K562 (cell line): ENCODE results near the gene CHCT1. TPM values are rescaled to one million over a fixed set of nuclear protein-coding genes. Genes with fewer than 3 reads are reported as not detected.

ENCODE experiments used
- ARID3B ChIP-seq: fragments of 250-450 bp; sonication (Bioruptor Pico); IDR thresholded peaks from 2 replicates; pipeline ENCODE4 v1.4.0; 2020; ENCODE audit warnings: borderline replicate concordance
- FOXJ3 ChIP-seq: sonication (generic); formaldehyde crosslinking; IDR thresholded peaks from 2 replicates; pipeline ENCODE4 v1.4.0; 2020; ENCODE audit warnings: mild to moderate bottlenecking, missing genetic modification reagents
- POLR2A ChIP-seq: fragments of 450-650 bp; conservative IDR thresholded peaks from 2 replicates; pipeline ENCODE4 v1.6.1; 2016
- PTTG1 ChIP-seq: fragments of 450-650 bp; IDR thresholded peaks from 2 replicates; pipeline ENCODE4 v1.6.1; 2016; ENCODE audit warnings: low read depth, mild to moderate bottlenecking, missing genetic modification characterization, missing compliant biosample characterization
- SNRNP70 ChIP-seq: fragments of 200-400 bp; formaldehyde crosslinking; optimal IDR thresholded peaks from 2 replicates; pipeline ENCODE3; 2017; ENCODE audit warnings: low read depth, low read length
- STAT6 ChIP-seq: sonication (generic); formaldehyde crosslinking; IDR thresholded peaks from 2 replicates; pipeline ENCODE4 v1.8.1; 2023; ENCODE audit warnings: mild to moderate bottlenecking, missing genetic modification reagents
- U2AF2 ChIP-seq: fragments of 200-400 bp; formaldehyde crosslinking; optimal IDR thresholded peaks from 2 replicates; pipeline ENCODE3; 2017; ENCODE audit warnings: low read depth, mild to moderate bottlenecking, low read length
- ZNF146 ChIP-seq: IDR thresholded peaks from one replicate; pipeline ENCODE4 v1.6.1; 2018; ENCODE audit warnings: missing compliant biosample characterization; ENCODE audit not compliant: unreplicated experiment
- ZNF583 ChIP-seq: fragments of 250-450 bp; sonication (Bioruptor Pico); IDR thresholded peaks from 2 replicates; pipeline ENCODE4 v1.4.0; 2020
- ZNF699 ChIP-seq: fragments of 250-450 bp; sonication (Bioruptor Pico); IDR thresholded peaks from 2 replicates; pipeline ENCODE4 v1.8.0; 2021; ENCODE audit warnings: mild to moderate bottlenecking, moderate library complexity; ENCODE audit not compliant: insufficient replicate concordance
- ZNF740 ChIP-seq, 3 experiments: fragments of 200-800 bp in 1 of 3; sonication (Bioruptor generic) in 1 of 3; sonication (generic) in 1 of 3; formaldehyde crosslinking in 1 of 3; IDR thresholded peaks; 2 replicates each; pipeline versions ENCODE4 v1.6.1 to v1.8.0; 2016 to 2022; ENCODE audit warnings: mild to moderate bottlenecking in 2 of 3, missing compliant biosample characterization in 2 of 3, missing genetic modification characterization in 2 of 3, missing genetic modification reagents in 1 of 3
- polyA plus RNA-seq, 8 experiments: library from polyadenylated mRNA; depleted of rRNA in 4 of 8; stranded (reverse) in 5 of 8; unstranded in 3 of 8; fragments of >200 nt; fragmentation: Nextera tagmentation in 2 of 8; fragmentation: Illumina TruSeq in 1 of 8; extraction: Ambion mirVana in 2 of 8; extraction: Trizol in 1 of 8; gene quantifications; 2 replicates each; pipeline versions ENCODE4 v1.2.1 to v1.2.3, GENCODE V29; 2011 to 2014; ENCODE audit warnings: inconsistent platforms in 1 of 8, missing spikeins in 1 of 8
- total RNA-seq, 7 experiments: library from RNA; depleted of rRNA in 6 of 7; stranded (reverse); fragments of >200 nt in 6 of 7; fragmentation: Illumina TruSeq in 2 of 7; extraction: Trizol in 2 of 7; gene quantifications; 2 replicates each; pipeline versions ENCODE4 v1.2.1 to v1.2.3, GENCODE V29; 2011 to 2021; ENCODE audit warnings: low replicate concordance in 1 of 7
- TF ChIP-seq, protein P1 (sequence below): fragments of 450-650 bp; IDR thresholded peaks from 2 replicates; pipeline ENCODE4 v1.6.1; 2014; ENCODE audit warnings: low read depth, mild to moderate bottlenecking, moderate library complexity, borderline replicate concordance
- TF ChIP-seq, protein P2 (sequence below): sonication (generic); formaldehyde crosslinking; IDR thresholded peaks from 2 replicates; pipeline ENCODE4 v1.9.0; 2022; ENCODE audit warnings: mild to moderate bottlenecking, missing genetic modification reagents
- TF ChIP-seq, protein P3 (sequence below): fragments of 450-650 bp; IDR thresholded peaks from 2 replicates; pipeline ENCODE4 v1.6.1; 2016; ENCODE audit warnings: missing biosample characterization, missing genetic modification characterization
- TF ChIP-seq, protein P4 (sequence below): sonication (generic); formaldehyde crosslinking; IDR thresholded peaks from 2 replicates; pipeline ENCODE4 v1.9.0; 2022; ENCODE audit warnings: mild to moderate bottlenecking, missing genetic modification reagents

CHCT1 gene
- total and polyA plus RNA-seq, 9 of the 15 experiments (the other 6 are each of a cell fraction or from before 2014, with no cell fraction given), result not detected

DNA sequence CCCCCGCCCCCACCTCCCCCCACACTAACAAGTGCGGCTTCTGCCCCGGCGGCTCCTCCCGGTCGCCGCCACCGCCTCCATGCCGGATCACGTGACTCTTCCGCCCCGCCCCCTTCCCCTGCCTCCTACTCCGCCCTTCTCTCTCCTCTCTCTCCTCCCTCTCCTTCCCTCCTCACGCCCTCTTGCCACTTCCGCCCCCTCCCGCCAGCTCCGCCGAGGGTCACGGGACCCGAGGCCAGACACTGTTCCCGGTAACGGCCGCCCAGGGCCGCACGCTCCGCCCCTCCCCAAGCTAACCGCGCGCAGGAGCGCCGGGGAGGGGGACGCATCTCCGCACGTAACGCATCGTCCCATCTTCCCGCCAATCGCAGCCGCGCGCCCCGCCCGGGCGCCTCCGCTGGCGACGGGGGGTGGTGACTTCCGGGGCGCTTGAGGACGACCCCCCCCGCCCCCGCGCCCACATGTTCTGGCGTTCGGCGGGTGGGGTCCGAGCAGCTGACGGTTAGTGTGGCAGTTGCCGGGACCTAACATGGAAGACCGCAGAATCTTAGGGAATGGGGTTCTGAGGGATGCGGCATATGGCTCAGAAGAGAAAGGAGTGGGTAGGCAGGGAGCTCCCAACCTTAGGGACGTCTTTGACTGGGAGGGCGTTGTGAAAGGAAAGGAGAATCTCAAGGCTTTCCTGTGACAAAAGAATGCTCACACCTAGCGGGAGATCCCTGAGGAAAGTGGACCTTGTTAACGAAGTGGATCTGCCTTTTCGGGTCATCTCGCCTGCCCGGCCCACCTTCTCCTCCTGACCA is 30.0 kb upstream of the CHCT1 start, which contains the start of gene USP32 (continued):
- TF ChIP-seq, protein P1, sequence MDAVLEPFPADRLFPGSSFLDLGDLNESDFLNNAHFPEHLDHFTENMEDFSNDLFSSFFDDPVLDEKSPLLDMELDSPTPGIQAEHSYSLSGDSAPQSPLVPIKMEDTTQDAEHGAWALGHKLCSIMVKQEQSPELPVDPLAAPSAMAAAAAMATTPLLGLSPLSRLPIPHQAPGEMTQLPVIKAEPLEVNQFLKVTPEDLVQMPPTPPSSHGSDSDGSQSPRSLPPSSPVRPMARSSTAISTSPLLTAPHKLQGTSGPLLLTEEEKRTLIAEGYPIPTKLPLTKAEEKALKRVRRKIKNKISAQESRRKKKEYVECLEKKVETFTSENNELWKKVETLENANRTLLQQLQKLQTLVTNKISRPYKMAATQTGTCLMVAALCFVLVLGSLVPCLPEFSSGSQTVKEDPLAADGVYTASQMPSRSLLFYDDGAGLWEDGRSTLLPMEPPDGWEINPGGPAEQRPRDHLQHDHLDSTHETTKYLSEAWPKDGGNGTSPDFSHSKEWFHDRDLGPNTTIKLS, result peak; percentile 61; the same call in 1 of the 2 replicates
- TF ChIP-seq, protein P2, sequence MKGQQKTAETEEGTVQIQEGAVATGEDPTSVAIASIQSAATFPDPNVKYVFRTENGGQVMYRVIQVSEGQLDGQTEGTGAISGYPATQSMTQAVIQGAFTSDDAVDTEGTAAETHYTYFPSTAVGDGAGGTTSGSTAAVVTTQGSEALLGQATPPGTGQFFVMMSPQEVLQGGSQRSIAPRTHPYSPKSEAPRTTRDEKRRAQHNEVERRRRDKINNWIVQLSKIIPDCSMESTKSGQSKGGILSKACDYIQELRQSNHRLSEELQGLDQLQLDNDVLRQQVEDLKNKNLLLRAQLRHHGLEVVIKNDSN, result peak; percentile 92
- TF ChIP-seq ARID3B (CRISPR knock-in tag), result no peak
- TF ChIP-seq ZNF699 (CRISPR knock-in tag), result no peak
- TF ChIP-seq SNRNP70, result no peak
- no peak for TF ChIP-seq FOXJ3
- TF ChIP-seq STAT6, result no peak
- no peak for TF ChIP-seq U2AF2
- TF ChIP-seq ZNF740 (CRISPR knock-in tag; IDR thresholded peaks at IDR 0.05), result peak; percentile 94
- TF ChIP-seq ZNF740 (tag; IDR thresholded peaks at IDR 0.05), result peak in 1 of 2 experiments; percentile 96; a peak in 2 of 4 replicates
- no peak for TF ChIP-seq ZNF583 (CRISPR knock-in tag)
- TF ChIP-seq, protein P3, sequence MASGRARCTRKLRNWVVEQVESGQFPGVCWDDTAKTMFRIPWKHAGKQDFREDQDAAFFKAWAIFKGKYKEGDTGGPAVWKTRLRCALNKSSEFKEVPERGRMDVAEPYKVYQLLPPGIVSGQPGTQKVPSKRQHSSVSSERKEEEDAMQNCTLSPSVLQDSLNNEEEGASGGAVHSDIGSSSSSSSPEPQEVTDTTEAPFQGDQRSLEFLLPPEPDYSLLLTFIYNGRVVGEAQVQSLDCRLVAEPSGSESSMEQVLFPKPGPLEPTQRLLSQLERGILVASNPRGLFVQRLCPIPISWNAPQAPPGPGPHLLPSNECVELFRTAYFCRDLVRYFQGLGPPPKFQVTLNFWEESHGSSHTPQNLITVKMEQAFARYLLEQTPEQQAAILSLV, result no peak
- TF ChIP-seq PTTG1 (tag), result no peak
- TF ChIP-seq, protein P4, sequence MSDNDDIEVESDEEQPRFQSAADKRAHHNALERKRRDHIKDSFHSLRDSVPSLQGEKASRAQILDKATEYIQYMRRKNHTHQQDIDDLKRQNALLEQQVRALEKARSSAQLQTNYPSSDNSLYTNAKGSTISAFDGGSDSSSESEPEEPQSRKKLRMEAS (CRISPR knock-in tag), result peak; percentile 94
- no peak for TF ChIP-seq ZNF146 (CRISPR knock-in tag)
- TF ChIP-seq POLR2A, result peak; percentile 94
